WI38 (cell line): ENCODE results near the gene NSUN6.
"Not testable (repeated sequence)": the region's sequence is repeated elsewhere in the genome, so short reads cannot be mapped to it uniquely, and the experiment has no call there.

Experiments
- H3K4me3 ChIP-seq: 2 replicates; pipeline ENCODE4 v1.5.1; 2011; ENCODE audit warnings: low read depth, mild to moderate bottlenecking, control low read depth, low read length
- TF ChIP-seq, protein P1 (sequence below): IDR thresholded peaks from 2 replicates; pipeline ENCODE4 v1.5.1; 2012; ENCODE audit warnings: low read depth, mild to moderate bottlenecking, control low read depth, low read length

Gene NSUN6

DNA sequence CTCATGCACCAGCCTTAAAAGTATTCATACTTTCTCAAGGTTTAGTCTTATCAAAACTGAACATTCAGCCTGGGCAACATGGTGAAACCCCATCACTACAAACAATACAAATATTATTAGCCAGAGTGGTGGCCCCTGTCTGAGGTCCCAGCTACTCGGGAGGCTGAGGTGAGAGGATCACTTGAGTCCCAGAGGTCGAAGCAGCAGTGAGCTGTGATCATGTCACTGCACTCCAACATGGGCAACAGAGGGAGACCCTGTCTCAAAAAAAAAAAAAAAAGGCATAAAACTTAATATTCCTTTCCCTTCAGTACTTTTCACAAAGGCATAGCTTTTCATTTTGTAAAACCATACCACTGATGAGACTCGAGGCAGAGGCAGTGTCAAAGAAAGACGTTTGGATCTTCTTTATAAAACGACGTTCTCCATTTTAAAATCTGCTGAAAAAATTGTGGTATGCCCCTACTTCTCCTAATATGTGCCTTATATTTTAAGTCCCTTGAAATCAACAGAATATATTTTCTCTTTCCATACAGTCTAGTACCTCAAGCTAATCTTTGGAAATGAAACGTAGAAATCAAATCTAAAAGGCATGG, 1.9 kb downstream of the NSUN6 start:
- H3K4me3 ChIP-seq: peak overlapping the region; percentile 91
- TF ChIP-seq, protein P1, sequence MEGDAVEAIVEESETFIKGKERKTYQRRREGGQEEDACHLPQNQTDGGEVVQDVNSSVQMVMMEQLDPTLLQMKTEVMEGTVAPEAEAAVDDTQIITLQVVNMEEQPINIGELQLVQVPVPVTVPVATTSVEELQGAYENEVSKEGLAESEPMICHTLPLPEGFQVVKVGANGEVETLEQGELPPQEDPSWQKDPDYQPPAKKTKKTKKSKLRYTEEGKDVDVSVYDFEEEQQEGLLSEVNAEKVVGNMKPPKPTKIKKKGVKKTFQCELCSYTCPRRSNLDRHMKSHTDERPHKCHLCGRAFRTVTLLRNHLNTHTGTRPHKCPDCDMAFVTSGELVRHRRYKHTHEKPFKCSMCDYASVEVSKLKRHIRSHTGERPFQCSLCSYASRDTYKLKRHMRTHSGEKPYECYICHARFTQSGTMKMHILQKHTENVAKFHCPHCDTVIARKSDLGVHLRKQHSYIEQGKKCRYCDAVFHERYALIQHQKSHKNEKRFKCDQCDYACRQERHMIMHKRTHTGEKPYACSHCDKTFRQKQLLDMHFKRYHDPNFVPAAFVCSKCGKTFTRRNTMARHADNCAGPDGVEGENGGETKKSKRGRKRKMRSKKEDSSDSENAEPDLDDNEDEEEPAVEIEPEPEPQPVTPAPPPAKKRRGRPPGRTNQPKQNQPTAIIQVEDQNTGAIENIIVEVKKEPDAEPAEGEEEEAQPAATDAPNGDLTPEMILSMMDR: no peak

DNA sequence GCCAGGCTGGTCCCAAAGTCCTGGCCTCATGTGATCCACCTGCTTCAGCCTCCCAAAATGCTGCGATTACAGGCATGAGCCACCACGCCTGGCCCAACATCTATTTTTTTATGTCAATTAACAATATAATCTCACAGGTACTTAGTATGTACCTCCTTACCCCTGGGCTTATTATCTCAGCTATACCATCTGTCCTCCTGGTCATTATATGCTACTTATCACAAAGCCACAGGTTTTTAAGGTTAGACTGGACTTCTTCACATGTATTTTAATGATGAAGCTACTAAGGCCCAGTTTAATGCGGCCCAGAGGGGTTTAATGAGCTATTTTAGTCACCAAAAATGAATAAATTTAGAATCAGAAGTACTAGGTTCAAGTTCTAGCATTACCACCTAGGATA, 3.4 kb downstream of the NSUN6 start:
- H3K4me3 ChIP-seq: no peak overlapping the region
- TF ChIP-seq, protein P1: no peak

DNA sequence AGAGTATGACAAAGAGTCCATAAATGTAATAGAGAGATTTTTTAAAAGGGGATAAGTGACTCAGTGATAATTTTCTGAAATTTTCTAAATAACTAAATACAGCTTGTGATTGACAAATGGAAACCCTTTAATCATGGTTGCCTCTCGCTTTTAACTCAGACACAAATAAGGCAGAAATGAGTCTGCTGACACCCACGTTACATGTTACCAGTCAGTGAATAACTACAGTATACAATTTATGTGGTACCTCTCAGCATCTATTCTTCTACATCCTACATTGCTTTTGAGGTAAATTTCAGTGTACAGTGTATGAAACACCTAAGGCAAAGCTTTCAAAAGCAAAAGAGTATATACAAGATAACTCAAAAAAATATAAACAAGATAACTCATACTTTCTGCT, 4.2 kb downstream of the NSUN6 start:
- no peak overlapping the region for H3K4me3 ChIP-seq
- TF ChIP-seq, protein P1: no peak

DNA sequence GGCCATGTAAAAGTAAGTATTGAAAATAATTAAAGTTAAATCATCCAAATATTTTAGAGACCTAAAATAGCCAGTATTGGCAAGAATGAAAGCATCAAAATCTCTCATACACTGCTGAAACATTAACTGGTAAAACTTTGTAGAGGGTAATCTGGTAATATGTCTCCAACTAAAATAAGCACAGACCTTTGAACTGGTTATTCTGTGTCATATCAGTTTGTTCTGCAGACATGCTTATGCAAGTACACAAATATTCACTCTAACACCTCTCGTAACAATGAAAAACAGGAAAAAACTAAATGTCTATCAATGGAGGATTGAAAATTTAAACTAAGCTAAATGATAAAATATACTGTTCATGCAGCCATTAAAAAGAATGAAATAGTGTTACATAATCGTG, 11.7 kb downstream of the NSUN6 start:
- H3K4me3 ChIP-seq: not testable (repeated sequence)

DNA sequence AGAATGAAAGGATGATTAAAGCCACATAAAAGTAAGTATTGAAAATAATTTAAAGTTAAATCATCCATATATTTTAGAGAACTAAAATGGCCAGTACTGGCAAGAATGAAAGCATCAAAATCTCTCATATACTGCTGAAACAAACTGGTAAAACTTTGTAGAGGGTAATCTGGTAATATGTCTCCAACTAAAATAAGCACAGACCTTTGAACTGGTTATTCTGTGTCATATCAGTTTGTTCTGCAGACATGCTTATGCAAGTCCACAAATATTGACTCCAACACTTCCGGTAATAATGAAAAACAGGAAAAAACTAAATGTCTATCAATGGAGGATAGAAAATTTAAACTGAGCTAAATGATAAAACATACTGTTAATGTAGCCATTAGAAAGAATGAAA, 14.0 kb downstream of the NSUN6 start:
- H3K4me3 ChIP-seq: not testable (repeated sequence)

DNA sequence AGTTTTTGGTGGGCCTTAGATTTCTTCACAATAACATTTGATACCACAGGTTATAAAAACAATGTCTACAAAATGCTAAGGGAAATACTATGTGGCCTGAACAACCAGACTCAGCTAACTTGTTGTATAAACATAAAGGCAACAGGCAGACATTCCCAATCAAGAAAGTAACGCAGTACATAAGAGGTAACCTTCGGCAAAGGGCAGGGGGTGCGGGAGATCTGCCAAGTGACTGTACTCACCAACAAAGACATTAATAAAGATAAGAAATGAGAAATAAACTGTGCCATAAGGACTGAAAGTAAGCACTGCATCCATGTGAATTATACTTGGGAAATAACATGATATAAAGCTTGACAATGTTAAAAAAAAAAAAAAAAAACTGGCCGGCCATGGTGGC, 15.4 kb downstream of the NSUN6 start:
- TF ChIP-seq, protein P1: no peak

DNA sequence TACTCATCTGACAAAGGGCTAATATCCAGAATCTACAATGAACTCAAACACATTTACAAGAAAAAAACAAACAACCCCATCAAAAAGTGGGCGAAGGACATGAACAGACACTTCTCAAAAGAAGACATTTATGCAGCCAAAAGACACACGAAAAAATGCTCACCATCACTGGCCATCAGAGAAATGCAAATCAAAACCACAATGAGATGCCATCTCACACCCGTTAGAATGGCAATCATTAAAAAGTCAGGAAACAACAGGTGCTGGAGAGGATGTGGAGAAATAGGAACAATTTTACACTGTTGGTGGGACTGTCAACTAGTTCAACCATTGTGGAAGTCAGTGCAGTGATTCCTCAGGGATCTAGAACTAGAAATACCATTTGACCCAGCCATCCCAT, 18.9 kb downstream of the NSUN6 start:
- H3K4me3 ChIP-seq: not testable (repeated sequence)

More for the DNA sequence above, 15.4 kb downstream of the NSUN6 start:
- H3K4me3 ChIP-seq: no peak overlapping the region

DNA sequence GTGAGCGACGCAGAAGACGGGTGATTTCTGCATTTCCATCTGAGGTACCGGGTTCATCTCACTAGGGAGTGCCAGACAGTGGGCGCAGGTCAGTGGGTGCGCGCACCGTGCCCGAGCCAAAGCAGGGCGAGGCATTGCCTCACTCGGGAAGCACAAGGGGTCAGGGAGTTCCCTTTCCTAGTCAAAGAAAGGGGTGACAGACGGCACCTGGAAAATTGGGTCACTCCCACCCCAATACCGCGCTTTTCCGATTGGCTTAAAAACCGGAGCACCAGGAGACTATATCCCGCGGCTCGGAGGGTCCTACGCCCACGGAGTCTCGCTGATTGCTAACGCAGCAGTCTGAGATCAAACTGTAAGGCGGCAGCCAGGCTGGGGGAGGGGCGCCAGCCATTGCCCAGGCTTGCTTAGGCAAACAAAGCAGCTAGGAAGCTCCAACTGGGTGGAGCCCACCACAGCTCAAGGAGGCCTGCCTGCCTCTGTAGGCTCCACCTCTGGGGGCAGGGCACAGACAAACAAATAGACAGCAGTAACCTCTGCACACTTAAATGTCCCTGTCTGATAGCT, 23.9 kb downstream of the NSUN6 start:
- H3K4me3 ChIP-seq: peak overlapping the region; percentile 54

DNA sequence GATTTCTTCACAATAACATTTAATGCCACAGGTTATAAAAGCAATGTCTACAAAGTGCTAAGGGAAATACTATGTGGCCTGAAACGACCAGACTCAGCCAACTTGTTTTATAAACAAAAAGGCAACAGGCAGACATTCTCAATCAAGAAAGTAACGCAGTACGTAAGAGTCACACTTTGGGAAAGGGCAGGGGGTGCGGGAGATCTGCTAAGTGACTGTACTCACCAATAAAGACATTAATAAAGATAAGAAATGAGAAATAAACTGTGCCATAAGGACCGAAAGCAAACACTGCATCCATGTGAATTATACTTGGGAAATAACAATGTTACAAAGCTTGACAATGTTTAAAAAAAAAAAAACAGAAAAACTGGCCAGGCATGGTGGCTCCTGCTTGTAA, 25.5 kb downstream of the NSUN6 start:
- TF ChIP-seq, protein P1: no peak
- no peak overlapping the region for H3K4me3 ChIP-seq

DNA sequence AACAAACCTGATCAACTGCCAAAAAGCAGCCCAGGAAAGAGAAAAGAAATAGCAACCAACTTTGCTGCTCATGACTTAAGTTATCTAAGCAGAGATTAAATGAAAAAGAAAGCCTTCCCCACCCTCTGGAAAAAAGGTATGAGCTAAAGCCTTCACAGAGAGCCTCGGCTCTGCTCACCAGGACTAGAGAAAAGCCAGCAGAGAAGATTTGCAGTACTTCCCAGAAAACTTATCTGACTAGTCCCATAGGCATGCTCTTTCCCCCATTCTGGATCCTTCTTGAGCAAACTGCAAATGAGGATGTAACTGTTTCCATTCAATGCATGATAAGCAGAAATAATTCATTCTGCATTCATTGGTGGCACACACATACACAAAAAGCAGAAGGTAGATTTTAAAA, 27.7 kb downstream of the NSUN6 start:
- not testable (repeated sequence) for H3K4me3 ChIP-seq
